Calu3 (cell line): ENCODE results near the gene CNNM1. TPM values are rescaled to one million over a fixed set of nuclear protein-coding genes. Genes with fewer than 3 reads are reported as not detected.

Experiments
- BruUV-seq: library from RNA; stranded (reverse); fragments of 400-500 nt; replicated peaks from 2 replicates; lab custom pipeline; 2021; lab: Mats Ljungman, UMichigan
- CTCF ChIA-PET: fragments of 300-600 bp; sonication (Branson Sonifier 250); formaldehyde crosslinking; loops from one replicate; lab custom pipeline; 2022; ENCODE audit warnings: antibody characterized with exemption; lab: Charles Lee
- DNase-seq: peaks from one replicate; pipeline ENCODE4 v3.0.0; 2022
- H3K27ac Mint-ChIP-seq: one replicate; pipeline ENCODE4 v1.8.0; 2022; ENCODE audit warnings: mixed read lengths; ENCODE audit not compliant: unreplicated experiment
- H3K27me3 Mint-ChIP-seq: one replicate; pipeline ENCODE4 v1.8.0; 2022; ENCODE audit warnings: mixed read lengths; ENCODE audit not compliant: unreplicated experiment
- H3K36me3 Mint-ChIP-seq: one replicate; pipeline ENCODE4 v1.8.0; 2022; ENCODE audit warnings: mild to moderate bottlenecking, moderate library complexity, mixed read lengths; ENCODE audit not compliant: insufficient read depth, unreplicated experiment
- H3K4me1 Mint-ChIP-seq: one replicate; pipeline ENCODE4 v1.8.0; 2022; ENCODE audit warnings: mild to moderate bottlenecking, low read depth, mixed read lengths; ENCODE audit not compliant: unreplicated experiment
- H3K4me3 Mint-ChIP-seq: one replicate; pipeline ENCODE4 v1.8.0; 2022; ENCODE audit warnings: mild to moderate bottlenecking, low read depth, moderate library complexity, mixed read lengths; ENCODE audit not compliant: unreplicated experiment
- H3K9me3 Mint-ChIP-seq: one replicate; pipeline ENCODE4 v1.8.0; 2022; ENCODE audit warnings: low read depth, mixed read lengths; ENCODE audit not compliant: unreplicated experiment
- intact Hi-C: fragments of 100-400 bp; cut with micrococcal nuclease; formaldehyde crosslinking; loops from one replicate; pipeline ENCODE4 v1.10.0; 2022; ENCODE audit not compliant: unreplicated experiment
- total RNA-seq: library from RNA; stranded (reverse); gene quantifications from 2 replicates; pipeline ENCODE4 v1.2.3, GENCODE V29; 2022
- TF ChIP-seq, protein P1 (sequence below): fragments of 200-600 bp; IDR thresholded peaks from one replicate; pipeline ENCODE4 v1.8.0; 2022; ENCODE audit warnings: antibody characterized with exemption; ENCODE audit not compliant: unreplicated experiment

CNNM1 gene
- total RNA-seq, 1 experiment from 2014 or later = 5.8 TPM

DNA sequence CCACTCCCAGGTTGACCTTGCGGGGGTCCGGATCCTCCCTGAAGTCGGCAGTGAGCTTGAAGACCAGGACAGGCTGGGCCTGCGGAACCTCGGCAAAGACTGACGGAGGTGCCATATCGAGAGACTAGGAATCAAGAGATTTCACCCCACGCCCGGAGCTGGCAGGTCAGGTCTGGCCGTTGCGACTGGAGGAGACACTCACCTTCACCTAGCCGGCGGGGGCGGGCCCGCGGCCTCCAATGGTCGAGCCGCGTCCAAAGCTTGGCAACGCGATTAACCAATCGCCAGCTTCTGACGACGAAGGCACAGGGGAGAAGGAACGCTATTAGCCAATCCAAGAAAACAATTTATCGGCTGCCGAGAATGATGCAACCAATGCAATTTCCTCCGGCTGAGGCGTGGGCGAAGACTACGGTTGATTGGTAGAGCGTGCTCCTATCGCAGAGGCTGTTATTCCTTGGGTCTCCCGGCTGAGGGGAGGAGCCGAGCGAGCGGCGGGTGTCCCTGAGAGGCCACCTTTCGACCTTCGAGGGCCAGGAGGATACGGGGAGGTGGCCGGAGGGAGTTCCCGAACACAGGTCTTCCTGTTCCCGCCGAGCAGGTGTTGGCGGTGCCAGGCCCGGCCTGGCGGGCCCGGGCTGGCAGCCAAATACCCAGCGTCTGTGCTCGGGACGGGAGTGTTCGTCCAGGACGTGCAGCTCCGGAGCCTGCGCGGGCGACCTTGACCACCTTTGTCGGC is 101.5 kb downstream of the CNNM1 start, which contains the start of gene GOT1:
TSS of gene GOT1 (minus strand) at position 174 of the 739 bp plus-strand sequence. CDS start at position 115, 59 bp downstream.
- CTCF ChIA-PET = interaction anchor here (1.1 to 1.5 kb wide), 3 partner anchors 39 to 190 kb away, joined by 3 read pairs; partner anchors contain the start of gene SLC25A28
- H3K4me3 Mint-ChIP-seq = peak within 1 kb of the TSS; percentile 88
- peaks cover 30% of the 10 kb centered on the region for H3K36me3 Mint-ChIP-seq
- no peaks in the 10 kb centered on the region for H3K9me3 Mint-ChIP-seq
- peak within 1 kb of the TSS; percentile 93 for H3K27ac Mint-ChIP-seq
- H3K4me1 Mint-ChIP-seq = peaks cover 11% of the 10 kb centered on the region
- TF ChIP-seq, protein P1, sequence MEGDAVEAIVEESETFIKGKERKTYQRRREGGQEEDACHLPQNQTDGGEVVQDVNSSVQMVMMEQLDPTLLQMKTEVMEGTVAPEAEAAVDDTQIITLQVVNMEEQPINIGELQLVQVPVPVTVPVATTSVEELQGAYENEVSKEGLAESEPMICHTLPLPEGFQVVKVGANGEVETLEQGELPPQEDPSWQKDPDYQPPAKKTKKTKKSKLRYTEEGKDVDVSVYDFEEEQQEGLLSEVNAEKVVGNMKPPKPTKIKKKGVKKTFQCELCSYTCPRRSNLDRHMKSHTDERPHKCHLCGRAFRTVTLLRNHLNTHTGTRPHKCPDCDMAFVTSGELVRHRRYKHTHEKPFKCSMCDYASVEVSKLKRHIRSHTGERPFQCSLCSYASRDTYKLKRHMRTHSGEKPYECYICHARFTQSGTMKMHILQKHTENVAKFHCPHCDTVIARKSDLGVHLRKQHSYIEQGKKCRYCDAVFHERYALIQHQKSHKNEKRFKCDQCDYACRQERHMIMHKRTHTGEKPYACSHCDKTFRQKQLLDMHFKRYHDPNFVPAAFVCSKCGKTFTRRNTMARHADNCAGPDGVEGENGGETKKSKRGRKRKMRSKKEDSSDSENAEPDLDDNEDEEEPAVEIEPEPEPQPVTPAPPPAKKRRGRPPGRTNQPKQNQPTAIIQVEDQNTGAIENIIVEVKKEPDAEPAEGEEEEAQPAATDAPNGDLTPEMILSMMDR = no peak
- no peaks in the 10 kb centered on the region for H3K27me3 Mint-ChIP-seq
- intact Hi-C loops = loop anchor here (1.0 to 5.0 kb wide), 2 partner anchors 38 to 112 kb away; no protein-coding TSS in a partner anchor
- no TSS peak for BruUV-seq
- peak; percentile 89 for DNase-seq

DNA sequence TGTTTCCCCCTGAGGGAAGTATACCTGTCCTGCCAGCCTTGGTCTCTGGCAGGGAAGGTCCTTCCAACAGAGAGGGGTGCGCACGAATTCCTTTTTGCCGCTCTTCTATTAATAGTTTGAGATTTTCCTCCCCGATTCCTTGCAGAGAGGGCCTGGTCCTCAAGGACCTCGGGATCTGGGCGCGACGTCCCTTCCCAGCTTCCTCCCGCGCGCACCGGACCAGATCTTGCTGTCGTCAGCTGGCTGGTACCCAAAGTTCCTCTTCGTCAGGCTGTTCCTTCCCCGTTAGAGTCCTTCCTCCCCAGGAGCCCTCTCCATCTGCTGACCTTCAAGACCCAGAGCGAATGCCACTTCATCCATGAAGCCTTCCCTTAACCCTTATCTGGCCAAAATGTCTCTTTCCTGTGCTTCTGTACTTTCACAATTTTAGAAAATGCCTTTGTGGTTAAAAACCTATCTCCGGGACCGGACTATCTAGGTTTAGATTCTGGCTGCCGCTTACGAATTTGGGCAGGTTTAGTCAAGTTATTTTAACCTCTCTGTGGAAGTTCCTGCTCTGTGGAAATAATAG is 102.1 kb downstream of the CNNM1 start:
- BruUV-seq = no TSS peak
- Mint-ChIP-seq H3K36me3 (peaks cover 30% of the 10 kb centered on the region), H3K27me3 (no peaks in the 10 kb centered on the region), H3K9me3 (no peaks in the 10 kb centered on the region), H3K4me3 (peak overlapping the region; percentile 88), H3K27ac (peak overlapping the region; percentile 93), H3K4me1 (peaks cover 11% of the 10 kb centered on the region)
- DNase-seq = peak; percentile 26
- TF ChIP-seq, protein P1 = no peak
- CTCF ChIA-PET = interaction anchor here (1.1 to 1.5 kb wide), 3 partner anchors 39 to 189 kb away, joined by 3 read pairs; partner anchors contain the start of gene SLC25A28
- intact Hi-C loops = loop anchor here (5.0 kb wide), 1 partner anchor 111 kb away; no protein-coding TSS in a partner anchor

DNA sequence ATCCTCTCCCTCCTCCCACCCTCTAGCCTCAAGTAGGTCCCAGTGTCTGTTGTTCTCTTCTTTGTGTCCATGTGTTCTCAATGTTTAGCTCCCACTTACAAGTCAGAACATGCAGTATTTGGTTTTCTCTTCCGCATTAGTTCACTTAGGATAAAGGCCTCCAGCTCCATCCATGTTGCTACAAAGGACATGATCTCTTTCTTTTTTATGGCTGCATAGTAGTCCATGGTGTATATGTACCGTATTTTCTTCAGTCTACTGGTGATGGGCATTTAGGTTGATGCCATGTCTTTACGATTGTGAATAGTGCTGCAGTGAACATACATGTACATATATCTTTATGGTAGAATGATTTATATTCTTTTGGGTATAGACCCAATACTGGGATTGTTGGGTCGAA is 102.9 kb downstream of the CNNM1 start:
- intact Hi-C loops = loop anchor here (5.0 kb wide), 1 partner anchor 110 kb away; no protein-coding TSS in a partner anchor
- Mint-ChIP-seq H3K4me3 (peak overlapping the region; percentile 88), H3K9me3 (no peaks in the 10 kb centered on the region), H3K4me1 (peaks cover 11% of the 10 kb centered on the region), H3K36me3 (peaks cover 30% of the 10 kb centered on the region), H3K27ac (peak overlapping the region; percentile 69), H3K27me3 (no peaks in the 10 kb centered on the region)
- TF ChIP-seq, protein P1 = no peak
- CTCF ChIA-PET = no interaction called here
- TSS peak; percentile 55 for BruUV-seq
- no peak for DNase-seq

DNA sequence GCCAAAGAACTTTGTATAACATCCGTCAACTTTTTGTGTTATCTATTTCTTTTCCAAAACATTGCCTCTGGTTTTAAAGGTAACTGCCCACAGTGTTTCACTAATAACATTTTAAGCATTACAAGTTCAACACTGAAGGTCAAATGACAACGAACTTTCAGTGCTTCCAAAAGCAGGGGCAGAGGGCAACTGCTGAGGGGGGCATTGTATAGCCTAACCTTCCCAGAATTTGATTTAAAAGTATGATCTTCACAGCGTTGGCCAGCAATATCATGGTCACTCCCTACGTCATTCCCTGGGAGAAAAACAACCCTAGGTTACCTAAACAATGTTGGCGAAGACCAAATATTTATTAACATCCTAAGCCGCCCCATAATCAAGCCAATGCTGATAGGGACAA is 103.7 kb downstream of the CNNM1 start:
- Mint-ChIP-seq H3K36me3 (peaks cover 30% of the 10 kb centered on the region), H3K27me3 (no peaks in the 10 kb centered on the region), H3K27ac (no peak overlapping the region), H3K4me1 (peaks cover 11% of the 10 kb centered on the region), H3K4me3 (no peak overlapping the region), H3K9me3 (no peaks in the 10 kb centered on the region)
- CTCF ChIA-PET = no interaction called here
- TF ChIP-seq, protein P1 = no peak
- no peak for DNase-seq
- no TSS peak for BruUV-seq
- intact Hi-C loops = loop anchor here (5.0 kb wide), 1 partner anchor 109 kb away; no protein-coding TSS in a partner anchor
